NCI-H1048 (cell line): ENCODE measurements around the gene ZNF598.
"Not testable (repeated sequence)": the region's sequence is repeated elsewhere in the genome, so short reads cannot be mapped to it uniquely, and the experiment has no call there.

Experiments used
- DNase-seq: peaks from one replicate; lab custom pipeline; 2025; lab: John Stamatoyannopoulos, UW

Gene ZNF598

GRCh38 chr16:2040041-2040786 is 30.6 kb upstream of the ZNF598 start:
- DNase-seq, result no peak

DNA sequence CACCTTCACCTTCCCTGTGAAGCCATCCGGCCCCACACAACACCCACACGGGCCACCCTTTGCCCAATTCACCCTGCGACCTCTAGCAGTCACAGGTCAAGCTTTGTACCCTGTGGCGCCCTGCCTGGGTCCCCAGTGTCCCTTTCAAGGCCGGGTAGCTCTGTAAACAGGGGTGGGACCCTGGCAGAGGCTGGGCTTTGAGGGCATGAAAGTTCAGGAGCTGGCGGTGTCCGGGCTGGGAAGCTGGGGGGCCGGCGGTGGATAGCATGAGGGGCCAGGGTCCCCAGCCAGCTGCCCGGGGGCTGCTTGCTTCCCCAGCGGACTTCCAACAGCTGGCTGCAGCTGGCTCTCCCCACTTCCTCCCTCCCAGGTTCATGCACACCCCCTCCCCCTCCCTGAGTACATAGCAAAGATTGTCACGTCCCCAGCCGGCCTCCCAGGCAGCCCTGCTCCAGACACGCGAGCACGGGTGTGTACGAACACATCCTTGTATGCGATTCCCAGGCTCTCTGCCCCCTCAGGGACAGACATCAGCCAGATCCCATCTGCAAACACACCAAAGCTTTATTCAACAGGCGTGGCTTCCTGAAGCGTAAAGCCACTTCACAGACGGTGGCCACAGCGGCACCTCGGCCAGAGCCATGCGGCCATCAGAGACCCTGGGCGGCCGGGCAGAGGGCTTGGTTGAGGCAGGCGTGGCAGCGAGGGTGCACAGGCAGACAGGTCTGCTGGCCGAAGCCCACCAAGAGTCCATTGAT is 29.8 kb upstream of the ZNF598 start:
- DNase-seq, result no peak

GRCh38 chr16:2038382-2039231 is 29.0 kb upstream of the ZNF598 start:
- DNase-seq, result no peak

DNA sequence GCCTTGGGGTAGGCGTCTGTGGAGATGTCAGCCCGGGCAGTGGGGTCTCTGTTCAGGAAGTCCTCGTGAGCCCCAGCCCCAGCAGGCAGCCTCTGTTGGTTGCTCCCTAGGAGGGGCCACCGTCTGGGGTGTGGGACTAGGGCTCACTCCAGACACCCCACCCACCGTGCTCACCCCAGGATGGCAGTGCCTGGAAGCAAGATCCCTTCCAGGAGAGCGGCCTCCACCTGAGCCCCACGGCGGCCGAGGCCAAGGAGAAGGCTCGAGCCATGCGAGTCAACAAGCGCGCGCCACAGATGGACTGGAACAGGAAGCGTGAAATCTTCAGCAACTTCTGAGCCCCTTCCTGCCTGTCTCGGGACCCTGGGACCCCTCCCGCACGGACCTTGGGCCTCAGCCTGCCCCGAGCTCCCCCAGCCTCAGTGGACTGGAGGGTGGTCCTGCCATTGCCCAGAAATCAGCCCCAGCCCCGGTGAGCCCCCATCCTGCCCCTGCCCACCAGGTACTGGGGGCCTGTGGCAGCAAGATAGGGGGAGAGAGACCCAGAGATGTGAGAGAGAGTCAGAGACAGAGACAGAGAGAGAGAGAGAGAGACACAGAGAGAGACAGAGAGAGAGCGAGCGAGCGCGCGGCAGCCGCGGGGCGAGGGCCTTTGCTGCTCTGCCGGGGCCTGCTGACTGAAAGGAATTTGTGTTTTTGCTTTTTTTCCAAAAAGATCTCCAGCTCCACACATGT is 28.2 kb upstream of the ZNF598 start:
- DNase-seq, result no peak

- DNase-seq, result no peak
These were observed 27.5 kb upstream of the ZNF598 start for GRCh38 chr16:2037115-2037514.

DNA sequence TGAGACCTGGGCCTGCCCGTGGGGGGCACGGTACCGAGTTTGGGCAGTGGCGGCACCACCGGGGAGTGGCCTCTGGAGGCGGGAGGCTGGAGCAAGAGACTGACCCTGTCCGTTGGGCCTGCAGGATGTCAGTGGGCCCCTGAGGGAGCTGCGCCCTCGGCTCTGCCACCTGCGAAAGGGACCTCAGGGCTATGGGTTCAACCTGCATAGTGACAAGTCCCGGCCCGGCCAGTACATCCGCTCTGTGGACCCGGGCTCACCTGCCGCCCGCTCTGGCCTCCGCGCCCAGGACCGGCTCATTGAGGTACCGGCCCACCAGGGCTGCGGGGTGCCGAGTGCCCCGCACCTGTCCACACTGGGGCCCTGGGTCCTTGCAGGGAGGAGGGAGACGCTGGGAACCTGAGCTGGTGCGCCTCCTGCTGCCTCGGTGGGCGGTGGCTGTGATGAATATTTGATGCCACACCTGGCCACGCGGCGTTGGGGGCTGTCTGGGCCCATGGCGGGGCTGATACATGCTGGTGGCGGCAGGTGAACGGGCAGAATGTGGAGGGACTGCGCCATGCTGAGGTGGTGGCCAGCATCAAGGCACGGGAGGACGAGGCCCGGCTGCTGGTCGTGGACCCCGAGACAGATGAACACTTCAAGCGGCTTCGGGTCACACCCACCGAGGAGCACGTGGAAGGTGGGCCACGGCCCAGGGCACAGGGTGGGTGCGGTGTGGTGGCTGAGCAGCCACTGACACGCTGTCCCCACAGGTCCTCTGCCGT is 26.8 kb upstream of the ZNF598 start:
- DNase-seq, result no peak

GRCh38 chr16:2035431-2036199 is 26.0 kb upstream of the ZNF598 start:
- no peak for DNase-seq

DNA sequence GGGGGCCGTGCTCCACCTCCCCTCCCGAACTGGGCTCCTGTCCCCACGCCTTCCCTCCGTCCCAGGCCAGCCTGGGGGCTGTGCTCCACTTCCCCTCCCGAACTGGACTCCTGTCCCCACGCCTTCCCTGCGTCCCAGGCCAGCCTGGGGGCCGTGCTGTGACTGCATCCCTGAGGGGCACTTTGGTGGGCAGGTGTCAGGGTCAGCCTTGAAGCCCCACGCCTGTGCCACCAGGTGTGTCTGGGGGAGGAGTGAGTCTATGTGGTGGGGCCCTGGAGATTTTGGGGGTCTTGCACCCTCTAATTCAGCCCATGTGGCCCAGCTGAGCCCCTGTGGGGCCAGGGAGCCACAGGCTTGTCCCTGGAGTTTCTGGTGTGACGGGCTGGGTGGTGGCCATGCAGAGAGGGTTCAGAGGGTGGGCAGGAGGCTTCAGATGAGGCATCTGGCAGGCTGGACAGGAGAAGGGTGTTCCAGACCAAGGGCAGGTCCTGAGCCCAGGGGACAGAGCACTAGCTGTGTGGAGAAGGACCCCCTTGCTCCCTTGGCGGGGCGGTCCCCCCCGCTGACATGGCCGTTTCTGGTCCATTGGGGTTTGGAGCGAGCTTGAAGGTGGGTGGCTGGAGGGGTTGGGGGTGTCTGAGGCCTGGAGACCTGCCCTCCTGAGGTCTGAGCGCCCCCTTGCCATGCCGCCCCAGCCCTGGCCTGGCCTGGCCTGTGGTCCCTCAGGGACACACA is 25.2 kb upstream of the ZNF598 start:
- no peak for DNase-seq

- DNase-seq, result not testable (repeated sequence)
These were observed 24.5 kb upstream of the ZNF598 start for GRCh38 chr16:2033909-2034695.

DNA sequence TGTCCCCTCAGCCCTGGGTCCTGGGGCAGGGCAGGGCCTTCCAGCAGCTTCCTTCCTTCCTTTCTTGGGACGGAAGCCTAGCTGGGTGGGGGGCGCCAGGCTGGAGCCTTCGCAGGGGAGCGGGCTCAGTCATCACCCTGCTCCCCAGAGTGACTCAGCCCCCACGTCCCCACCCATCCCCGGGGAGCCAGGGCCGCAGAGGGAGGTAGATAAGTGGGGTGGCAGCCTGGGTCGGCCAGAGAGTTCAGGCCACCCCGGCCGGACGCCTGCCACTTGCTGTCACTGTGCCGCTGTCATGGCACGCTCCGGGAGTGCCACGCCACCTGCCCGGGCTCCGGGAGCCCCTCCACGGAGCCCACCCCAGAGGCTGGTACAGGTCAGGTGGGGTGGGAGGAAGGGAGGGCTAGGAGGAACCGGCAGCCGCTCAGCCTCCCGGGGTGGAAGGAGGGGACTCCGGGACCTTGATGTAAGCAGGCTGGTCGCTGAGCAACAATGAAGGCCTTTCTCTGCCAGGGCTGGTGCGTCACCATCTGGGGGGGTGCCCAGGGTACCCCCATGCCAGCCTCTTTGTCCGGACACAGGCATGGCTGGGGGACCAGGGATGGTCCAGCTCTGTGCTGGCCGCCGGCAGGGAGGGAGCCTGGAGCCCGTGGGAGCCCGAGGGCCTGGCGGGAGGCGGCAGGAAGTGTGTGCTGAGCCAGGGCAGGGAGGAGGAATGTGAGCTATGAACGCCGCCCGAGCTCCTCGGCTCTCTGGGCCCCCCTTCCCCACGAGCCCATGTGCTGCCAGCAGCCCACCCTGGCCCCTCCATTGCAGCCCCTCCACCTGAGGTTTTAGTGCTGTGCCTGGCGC is 23.7 kb upstream of the ZNF598 start:
- DNase-seq, result no peak

- no peak for DNase-seq
These were observed 22.9 kb upstream of the ZNF598 start for GRCh38 chr16:2032285-2033056.

- DNase-seq, result no peak
These were observed 21.5 kb upstream of the ZNF598 start for GRCh38 chr16:2031081-2031577.

- DNase-seq, result no peak
These were observed 20.4 kb upstream of the ZNF598 start for GRCh38 chr16:2030036-2030435.

GRCh38 chr16:2029350-2029749 is 19.7 kb upstream of the ZNF598 start:
- DNase-seq, result no peak

DNA sequence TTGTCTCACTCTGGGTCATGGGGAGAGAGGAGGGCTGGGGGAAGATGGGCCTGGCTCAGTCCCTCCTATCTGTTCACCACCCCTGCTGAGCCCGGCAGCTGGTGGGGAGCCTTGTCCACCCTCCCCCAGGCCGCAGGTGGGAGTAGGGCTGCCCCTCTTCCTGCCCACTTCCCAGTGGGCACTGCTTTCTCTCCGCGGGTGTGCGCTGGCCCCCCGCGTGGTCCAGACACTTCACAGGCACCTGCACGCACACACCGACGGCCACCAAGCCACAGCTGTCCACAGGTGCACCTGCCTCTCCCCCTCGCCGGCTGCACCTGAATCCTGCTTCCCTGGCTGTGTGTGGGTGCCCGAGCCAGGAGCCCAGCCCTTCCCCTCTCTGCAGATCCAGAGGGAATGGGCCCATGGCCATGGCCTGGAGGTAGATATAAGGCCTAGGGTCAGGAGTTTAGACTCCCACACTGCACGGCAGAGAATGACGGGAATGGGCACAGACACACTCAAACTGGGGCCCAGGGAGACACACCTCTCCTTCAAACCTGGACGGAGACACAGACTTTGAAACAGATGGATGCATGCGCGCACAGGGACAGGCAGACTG is 19.1 kb upstream of the ZNF598 start:
- DNase-seq, result no peak

DNA sequence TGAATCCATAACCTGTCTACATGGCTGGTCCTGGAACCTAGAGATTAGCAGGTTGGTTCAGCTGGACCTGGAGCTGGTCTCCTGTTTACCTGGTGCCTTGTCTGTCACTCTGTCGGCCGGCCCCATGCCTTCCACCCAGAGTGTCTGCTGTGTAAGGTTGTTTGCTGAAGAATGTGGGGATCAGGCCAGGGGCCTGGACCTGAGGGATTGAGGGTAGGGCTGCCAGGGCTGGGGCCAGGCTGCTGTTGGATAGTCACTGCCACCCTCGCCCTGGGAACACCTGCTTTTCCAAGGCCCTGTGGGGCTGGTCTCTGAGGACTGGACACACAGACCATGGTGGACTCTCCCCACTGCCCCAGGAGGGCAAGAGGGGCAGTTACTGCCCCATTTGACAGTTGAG is 18.5 kb upstream of the ZNF598 start:
- no peak for DNase-seq
